ENCODE results near the gene C1orf105.

The C1orf105 gene

DNA sequence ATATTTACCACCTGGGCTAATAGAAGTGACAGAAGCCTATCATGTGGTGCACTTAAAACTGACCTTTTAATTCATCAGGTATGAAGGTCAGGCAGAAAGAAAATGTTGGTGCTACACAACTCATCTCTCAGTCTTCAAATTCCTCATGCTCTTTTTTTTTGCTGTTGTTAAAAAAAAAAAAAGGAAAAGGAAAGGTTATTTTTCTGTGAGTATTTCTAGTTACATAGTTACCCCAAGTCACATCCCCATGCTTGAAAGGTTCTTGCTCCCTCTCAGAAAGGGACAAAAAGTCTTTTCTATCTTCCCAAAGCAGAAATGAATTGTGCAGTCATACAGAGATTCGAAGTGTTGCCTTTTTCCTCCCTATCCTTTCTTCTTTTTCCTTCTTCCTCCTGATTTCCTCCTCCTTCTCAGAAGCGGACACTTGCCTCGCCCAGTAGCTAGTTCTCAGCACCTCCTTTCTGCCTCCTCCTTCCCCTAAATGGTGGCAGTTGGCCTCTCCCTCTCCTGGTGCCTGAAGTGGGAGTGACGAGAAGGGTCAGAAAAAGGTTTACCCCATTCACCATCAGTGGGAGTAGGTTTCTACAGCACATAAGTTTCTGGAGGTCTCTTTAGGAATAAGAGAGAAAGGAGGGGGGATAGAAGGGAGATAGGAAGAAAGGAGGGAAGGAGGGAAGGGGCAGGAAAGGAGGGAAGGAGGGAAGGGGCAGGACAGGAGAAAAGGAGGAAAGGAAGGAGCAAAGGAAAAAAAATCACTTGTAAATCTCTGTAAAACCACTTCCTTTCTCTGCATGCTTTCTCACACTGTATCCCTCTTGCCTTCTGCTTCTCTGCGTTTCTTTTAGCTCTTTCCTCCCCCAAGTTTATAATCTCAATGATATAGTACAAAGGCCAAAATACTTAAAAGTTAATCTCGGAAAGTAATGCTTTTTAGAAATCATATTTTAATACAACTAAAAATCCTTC is 20.4 kb upstream of the C1orf105 start:
- TF ChIP-seq, protein P1, sequence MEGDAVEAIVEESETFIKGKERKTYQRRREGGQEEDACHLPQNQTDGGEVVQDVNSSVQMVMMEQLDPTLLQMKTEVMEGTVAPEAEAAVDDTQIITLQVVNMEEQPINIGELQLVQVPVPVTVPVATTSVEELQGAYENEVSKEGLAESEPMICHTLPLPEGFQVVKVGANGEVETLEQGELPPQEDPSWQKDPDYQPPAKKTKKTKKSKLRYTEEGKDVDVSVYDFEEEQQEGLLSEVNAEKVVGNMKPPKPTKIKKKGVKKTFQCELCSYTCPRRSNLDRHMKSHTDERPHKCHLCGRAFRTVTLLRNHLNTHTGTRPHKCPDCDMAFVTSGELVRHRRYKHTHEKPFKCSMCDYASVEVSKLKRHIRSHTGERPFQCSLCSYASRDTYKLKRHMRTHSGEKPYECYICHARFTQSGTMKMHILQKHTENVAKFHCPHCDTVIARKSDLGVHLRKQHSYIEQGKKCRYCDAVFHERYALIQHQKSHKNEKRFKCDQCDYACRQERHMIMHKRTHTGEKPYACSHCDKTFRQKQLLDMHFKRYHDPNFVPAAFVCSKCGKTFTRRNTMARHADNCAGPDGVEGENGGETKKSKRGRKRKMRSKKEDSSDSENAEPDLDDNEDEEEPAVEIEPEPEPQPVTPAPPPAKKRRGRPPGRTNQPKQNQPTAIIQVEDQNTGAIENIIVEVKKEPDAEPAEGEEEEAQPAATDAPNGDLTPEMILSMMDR (IDR thresholded peaks at IDR 0.05; ENCODE audit: insufficient read depth, low read depth, low read length, missing control alignments), result no peak
- H3K4me3 ChIP-seq (ENCODE audit: low read length), result no peak overlapping the region
- no peak for DNase-seq (ENCODE audit: low read depth)

DNA sequence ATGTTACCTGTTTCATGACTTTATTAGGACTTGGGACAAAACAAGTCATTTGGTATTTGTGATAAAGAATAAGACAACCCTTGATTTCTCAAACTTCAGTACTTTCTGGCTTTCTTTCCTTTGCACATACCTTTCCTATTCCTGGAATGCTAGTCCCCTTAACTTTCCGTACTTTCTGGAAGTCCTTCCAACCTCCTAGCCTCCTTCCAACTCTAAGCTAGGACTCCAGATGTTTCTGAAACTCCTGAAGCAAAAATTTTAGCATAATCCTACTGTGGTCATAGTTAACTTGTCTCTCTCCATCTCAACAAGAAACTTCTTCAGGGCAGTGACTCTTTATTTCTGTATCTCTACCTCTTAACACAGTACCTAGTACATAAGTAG is 19.8 kb upstream of the C1orf105 start:
- TF ChIP-seq, protein P1 (IDR thresholded peaks at IDR 0.05; ENCODE audit: insufficient read depth, low read depth, low read length, missing control alignments), result no peak
- no peak overlapping the region for H3K4me3 ChIP-seq (ENCODE audit: low read length)
- no peak for DNase-seq (ENCODE audit: low read depth)

DNA sequence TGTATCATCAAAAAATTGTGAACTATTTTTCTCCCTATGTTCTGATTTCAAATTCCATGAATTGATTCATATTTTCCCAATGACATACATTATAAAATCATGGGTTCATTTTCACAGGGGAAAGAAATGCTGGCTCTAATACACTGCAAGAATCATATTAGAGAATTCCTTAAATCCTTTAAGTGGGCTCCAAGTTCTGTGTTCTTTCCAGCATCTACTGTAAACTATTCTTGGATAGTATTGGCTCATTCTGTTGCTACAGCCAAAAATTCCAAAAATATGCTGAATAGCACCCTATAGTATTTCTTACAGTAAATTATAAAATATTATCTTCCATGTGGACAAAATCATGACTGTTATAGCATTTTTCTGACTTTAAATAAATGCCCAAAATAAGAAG is 19.0 kb upstream of the C1orf105 start:
- TF ChIP-seq, protein P1 (IDR thresholded peaks at IDR 0.05; ENCODE audit: insufficient read depth, low read depth, low read length, missing control alignments), result no peak
- H3K4me3 ChIP-seq (ENCODE audit: low read length), result no peak overlapping the region
- no peak for DNase-seq (ENCODE audit: low read depth)

DNA sequence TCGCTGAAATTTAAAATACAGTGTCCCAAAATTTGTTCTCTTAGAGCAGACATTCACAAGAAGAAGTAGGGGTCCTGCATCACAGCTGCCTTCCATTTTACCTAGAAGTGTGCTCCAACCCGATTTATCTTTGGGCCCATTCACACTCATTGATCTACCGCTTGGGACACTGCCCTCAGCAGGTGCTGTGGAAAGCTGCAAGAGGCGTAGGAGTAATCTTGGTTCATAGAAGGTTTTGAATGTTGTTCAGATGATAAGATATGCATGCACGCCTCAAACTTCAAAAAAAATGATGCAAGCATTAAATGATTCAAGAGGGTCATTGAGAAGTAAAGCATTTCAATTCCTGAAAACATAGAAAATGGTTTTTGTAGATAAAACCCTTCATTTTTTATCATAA is 18.6 kb upstream of the C1orf105 start:
- no peak for DNase-seq (ENCODE audit: low read depth)
- TF ChIP-seq, protein P1 (IDR thresholded peaks at IDR 0.05; ENCODE audit: insufficient read depth, low read depth, low read length, missing control alignments), result peak; percentile 18
- no peak overlapping the region for H3K4me3 ChIP-seq (ENCODE audit: low read length)

DNA sequence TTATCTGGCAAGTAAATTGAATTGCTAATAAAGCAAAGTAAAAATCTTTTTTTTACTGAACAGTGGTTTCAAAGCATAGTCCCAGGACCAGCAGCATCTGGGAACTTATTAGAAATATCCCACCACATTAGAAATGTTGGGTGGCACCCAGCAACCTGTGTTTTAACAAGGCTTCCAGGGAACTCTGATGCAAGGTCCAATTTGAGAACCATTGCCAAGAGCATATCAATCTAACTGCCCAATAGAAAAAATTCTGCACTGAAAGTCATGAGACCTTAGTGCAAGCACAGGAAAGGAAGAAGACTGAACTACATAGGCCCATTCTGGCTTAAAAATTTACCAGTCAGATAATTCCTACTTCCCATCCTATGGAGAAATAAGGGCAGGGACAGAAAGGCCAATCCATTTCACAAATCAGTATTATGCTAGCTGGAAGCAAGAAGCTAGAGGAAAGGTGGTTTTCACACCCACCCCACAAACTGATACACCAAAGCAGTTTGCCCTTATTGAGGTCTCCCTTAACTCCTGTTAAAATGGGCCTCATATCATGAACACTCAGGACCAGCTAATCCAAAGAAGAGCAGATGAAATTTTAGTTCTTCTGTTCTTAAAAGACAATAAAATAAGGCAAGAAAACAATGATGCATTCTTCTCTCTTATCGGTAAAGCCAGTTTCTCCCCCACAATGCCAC is 17.5 kb upstream of the C1orf105 start:
- TF ChIP-seq, protein P1 (IDR thresholded peaks at IDR 0.05; ENCODE audit: insufficient read depth, low read depth, low read length, missing control alignments), result no peak
- DNase-seq (ENCODE audit: low read depth), result no peak
- no peak overlapping the region for H3K4me3 ChIP-seq (ENCODE audit: low read length)

DNA sequence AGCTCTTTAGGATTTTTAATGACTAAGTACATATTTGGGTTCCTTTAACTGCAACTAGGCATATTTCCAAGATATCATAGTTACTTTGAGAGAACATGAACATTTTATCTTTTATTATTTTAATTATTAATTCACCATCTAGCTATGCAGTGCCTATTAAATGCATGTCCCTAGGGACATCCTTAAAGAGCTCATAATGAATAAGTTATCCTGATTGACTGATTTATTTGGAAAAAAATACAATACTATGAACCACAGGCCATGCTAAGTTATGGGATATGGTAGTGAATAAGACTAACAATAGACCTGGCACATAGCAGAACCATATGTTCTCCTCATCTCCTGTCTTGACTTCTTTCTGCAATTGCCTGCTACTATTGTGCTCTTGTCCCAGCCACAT is 16.4 kb upstream of the C1orf105 start:
- TF ChIP-seq, protein P1 (IDR thresholded peaks at IDR 0.05; ENCODE audit: insufficient read depth, low read depth, low read length, missing control alignments), result no peak
- H3K4me3 ChIP-seq (ENCODE audit: low read length), result no peak overlapping the region
- no peak for DNase-seq (ENCODE audit: low read depth)

Data from epithelial cell of esophagus (primary cell).